ENCODE results near the gene NUFIP1. TPM values are rescaled to one million over a fixed set of nuclear protein-coding genes. Genes with fewer than 3 reads are reported as not detected.

NUFIP1 gene
- total RNA-seq, 1 experiment from 2014 or later, result 17.1 TPM

DNA sequence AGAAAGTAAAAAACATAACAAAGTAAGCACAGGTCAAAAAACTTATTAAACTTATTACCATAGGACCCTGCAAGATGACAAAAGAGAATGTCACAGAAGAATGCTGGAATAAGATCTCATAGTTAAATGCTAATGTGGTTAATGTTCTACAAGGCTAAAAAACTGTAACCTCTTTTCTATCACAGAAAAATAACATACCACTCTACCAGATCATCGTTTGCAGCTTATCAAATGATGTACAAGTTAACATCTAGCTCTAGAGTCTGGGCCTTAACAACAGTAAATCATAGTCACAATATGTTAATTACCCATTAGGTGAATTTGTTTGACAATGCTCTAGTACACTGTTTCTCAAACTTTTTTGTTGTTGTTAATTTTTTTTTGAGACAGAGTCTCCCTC lies 53.0 kb downstream of the NUFIP1 start:
- no CpG with 5 or more reads among the region's 1 CpG for WGBS (ENCODE audit: extremely low coverage, insufficient read length, low lambda C conversion rate)
- no peak overlapping the region for H3T11ph ChIP-seq (ENCODE audit: low read length)
- H3K23ac ChIP-seq (ENCODE audit: insufficient read length, low read depth, low read length), result no peak overlapping the region
- no peak overlapping the region for H3K14ac ChIP-seq (ENCODE audit: insufficient read depth, low read length)
- no peak overlapping the region for H3K4me3 Mint-ChIP-seq
- H3K56ac ChIP-seq (ENCODE audit: insufficient read length, low read depth, low read length), result no peak overlapping the region
- no peak overlapping the region for H2BK15ac ChIP-seq (ENCODE audit: low read depth, low read length)
- H4K8ac ChIP-seq (replicated peaks; ENCODE audit: insufficient read length, low read depth, low read length), result no peak overlapping the region
- no peaks in the 10 kb centered on the region for H4K20me1 ChIP-seq (ENCODE audit: control insufficient read depth, insufficient read depth, insufficient read length)
- H2BK20ac ChIP-seq (ENCODE audit: low read depth, low read length, poor library complexity, severe bottlenecking), result no peak overlapping the region
- no peaks in the 10 kb centered on the region for H3K79me1 ChIP-seq (ENCODE audit: insufficient read depth, low read depth, low read length, poor library complexity, severe bottlenecking)
- H3K4me2 ChIP-seq (ENCODE audit: insufficient read depth, insufficient read length, low read length), result no peak overlapping the region
- no peaks in the 10 kb centered on the region for H3K79me2 ChIP-seq (ENCODE audit: insufficient read depth, low read length)
- no peak overlapping the region for H2BK5ac ChIP-seq (ENCODE audit: insufficient read length, low read length)
- H3K9me3 ChIP-seq (ENCODE audit: control insufficient read depth, low read depth, low read length), result no peaks in the 10 kb centered on the region
- H3K9me3 Mint-ChIP-seq, result peaks cover 5% of the 10 kb centered on the region in 2 experiments; a peak in 3 of 5 replicates
- H3K27ac ChIP-seq (ENCODE audit: insufficient read length, low read depth, low read length), result no peak overlapping the region
- no peak overlapping the region for H3K18ac ChIP-seq (ENCODE audit: insufficient read length, low read depth, low read length)
- H2AK5ac ChIP-seq (ENCODE audit: insufficient read length, low read length), result no peak overlapping the region
- H3K27ac Mint-ChIP-seq, result no peak overlapping the region
- DNase-seq, result no peak
- H2AFZ ChIP-seq (ENCODE audit: low read length), result no peak overlapping the region
- H3K4me1 ChIP-seq (ENCODE audit: insufficient read depth, low read length), result peaks cover 4% of the 10 kb centered on the region; the same call in 1 of the 2 replicates
- no peaks in the 10 kb centered on the region for H3K23me2 ChIP-seq (ENCODE audit: insufficient read length, low read depth, low read length, poor library complexity, severe bottlenecking)
- H3K4me1 Mint-ChIP-seq, result peaks cover 4 to 10% of the 10 kb centered on the region in 2 experiments; a peak in 3 of 4 replicates
- H3K27me3 Mint-ChIP-seq (ENCODE audit: low read depth), result no peaks in the 10 kb centered on the region
- no peaks in the 10 kb centered on the region for H3K27me3 ChIP-seq (ENCODE audit: insufficient read depth, low read length)
- no peak overlapping the region for H3K9ac ChIP-seq (ENCODE audit: extremely low read depth, insufficient read length, low read length)
- no peak overlapping the region for H4K5ac ChIP-seq (ENCODE audit: insufficient read length, low read depth, low read length)
- TF ChIP-seq CTCF (conservative IDR thresholded peaks at IDR 0.05), result no peak
- H3K4ac ChIP-seq (ENCODE audit: low read depth, low read length), result no peak overlapping the region
- no peak overlapping the region for H4K91ac ChIP-seq (ENCODE audit: insufficient read length, low read depth, low read length)
- no peak overlapping the region for H2BK12ac ChIP-seq (ENCODE audit: insufficient read length, low read depth, low read length)
- H3K36me3 Mint-ChIP-seq (ENCODE audit: insufficient read depth in 1 of 3, low read depth in 3 of 3), result peaks cover 9 to 15% (median 12%) of the 10 kb centered on the region in 3 experiments; a peak in 5 of 7 replicates
- H2BK120ac ChIP-seq (ENCODE audit: low read depth, low read length, poor library complexity, severe bottlenecking), result no peak overlapping the region
